HAP-1 (cell line): ENCODE measurements around the gene CRYBB1.

Experiments
- DNase-seq, 2 experiments: peaks; one replicate each; pipeline ENCODE4 v3.0.0-alpha.2; 2016 to 2020; ENCODE audit warnings: low spot score in 2 of 2
- H3K27me3 ChIP-seq: fragments of 250-450 bp; sonication (Bioruptor Pico); 2 replicates; pipeline ENCODE4 v1.5.1; 2020; ENCODE audit warnings: low read depth, mild to moderate bottlenecking, moderate library complexity
- H3K36me3 ChIP-seq: fragments of 250-450 bp; sonication (Bioruptor Pico); replicated peaks from 2 replicates; pipeline ENCODE4 v1.5.1; 2020; ENCODE audit warnings: mild to moderate bottlenecking
- H3K4me1 ChIP-seq: fragments of 250-450 bp; sonication (Bioruptor Pico); 2 replicates; pipeline ENCODE4 v1.5.1; 2020; ENCODE audit warnings: mild to moderate bottlenecking
- H3K4me3 ChIP-seq: fragments of 250-450 bp; sonication (Bioruptor Pico); 2 replicates; pipeline ENCODE4 v1.5.1; 2020; ENCODE audit warnings: mild to moderate bottlenecking, moderate library complexity
- H3K9me3 ChIP-seq: fragments of 250-450 bp; sonication (Bioruptor Pico); 2 replicates; pipeline ENCODE4 v1.5.1; 2020; ENCODE audit warnings: mild to moderate bottlenecking, moderate library complexity
- in situ Hi-C: fragments of 300-500 bp; cut with MboI; formaldehyde crosslinking; loops from 3 replicates; pipeline ENCODE4 v1.14.3; 2020; ENCODE audit warnings: low sequenced_read_pairs, inconsistent platforms, mixed read lengths

CRYBB1 gene

DNA sequence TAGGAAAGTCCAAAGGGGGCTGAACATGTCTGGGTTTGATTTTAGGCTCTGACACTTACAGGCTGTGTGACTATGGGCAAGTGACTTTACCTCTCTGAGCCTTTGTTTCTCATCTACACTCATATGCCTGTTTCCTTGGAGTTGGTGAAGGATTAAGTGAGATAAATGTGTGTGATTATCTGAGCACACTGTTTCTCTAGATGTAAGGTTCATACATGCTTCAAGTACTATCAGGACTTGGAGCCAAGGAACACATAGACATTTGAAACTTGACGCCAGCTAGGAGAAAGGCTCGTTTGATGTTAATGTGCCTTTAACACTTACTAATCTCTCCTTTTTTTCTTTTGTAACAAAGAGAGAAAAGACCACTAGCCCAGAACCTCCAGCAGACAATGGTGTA lies 9.7 kb downstream of the CRYBB1 start:
- H3K9me3 ChIP-seq = no peaks in the 10 kb centered on the region
- H3K4me3 ChIP-seq = no peak overlapping the region
- peaks cover 10% of the 10 kb centered on the region for H3K4me1 ChIP-seq
- in situ Hi-C loops = no loop called here
- no peaks in the 10 kb centered on the region for H3K36me3 ChIP-seq
- DNase-seq = peak; percentile 67 to 97
- peaks cover 50% of the 10 kb centered on the region for H3K27me3 ChIP-seq

DNA sequence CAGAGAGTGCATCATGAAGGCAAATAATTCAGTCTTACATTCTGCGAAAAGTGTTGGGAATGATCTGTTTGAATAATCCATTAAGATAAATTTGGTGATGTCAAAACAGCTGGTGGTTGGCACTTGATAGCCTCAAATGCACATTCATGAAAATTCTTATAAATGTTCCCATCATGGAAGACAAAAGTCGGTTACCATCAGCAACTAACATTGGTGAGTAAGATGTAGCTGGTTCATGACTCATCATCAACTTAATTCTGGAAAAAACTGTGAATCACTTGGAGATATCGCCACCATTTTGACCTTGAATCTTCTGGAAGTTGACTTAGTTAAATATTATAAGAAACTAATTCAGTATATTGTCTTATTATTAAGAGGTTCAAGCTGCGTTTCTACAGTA lies 11.2 kb downstream of the CRYBB1 start:
- peaks cover 10% of the 10 kb centered on the region for H3K4me1 ChIP-seq
- H3K4me3 ChIP-seq = no peak overlapping the region
- no peaks in the 10 kb centered on the region for H3K9me3 ChIP-seq
- no peak for DNase-seq
- no peaks in the 10 kb centered on the region for H3K36me3 ChIP-seq
- in situ Hi-C loops = no loop called here
- H3K27me3 ChIP-seq = peaks cover 41% of the 10 kb centered on the region

DNA sequence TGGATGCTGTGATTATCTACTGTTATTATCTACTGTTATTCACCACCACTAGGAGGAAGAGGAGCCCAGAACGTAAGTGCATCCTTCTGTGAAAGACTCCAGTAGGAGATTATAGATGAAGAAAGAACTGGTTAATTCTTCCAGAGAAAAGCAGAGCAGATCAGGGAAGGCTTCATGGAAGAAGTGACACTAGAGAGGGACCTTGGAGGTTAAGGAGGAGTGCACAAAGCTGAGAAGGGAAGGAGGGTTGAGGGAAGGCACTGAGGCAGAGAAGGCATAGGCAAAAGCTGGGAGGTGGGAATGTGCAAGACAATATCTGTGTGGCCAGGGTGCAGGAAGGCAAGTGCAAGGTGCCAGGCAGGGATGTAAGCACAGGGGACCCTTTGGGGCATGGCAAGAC lies 13.5 kb downstream of the CRYBB1 start:
- in situ Hi-C loops = no loop called here
- Histone ChIP-seq H3K27me3 (peaks cover 42% of the 10 kb centered on the region), H3K4me1 (peaks cover 10% of the 10 kb centered on the region), H3K4me3 (no peak overlapping the region), H3K9me3 (no peaks in the 10 kb centered on the region), H3K36me3 (no peaks in the 10 kb centered on the region)
- DNase-seq = no peak

DNA sequence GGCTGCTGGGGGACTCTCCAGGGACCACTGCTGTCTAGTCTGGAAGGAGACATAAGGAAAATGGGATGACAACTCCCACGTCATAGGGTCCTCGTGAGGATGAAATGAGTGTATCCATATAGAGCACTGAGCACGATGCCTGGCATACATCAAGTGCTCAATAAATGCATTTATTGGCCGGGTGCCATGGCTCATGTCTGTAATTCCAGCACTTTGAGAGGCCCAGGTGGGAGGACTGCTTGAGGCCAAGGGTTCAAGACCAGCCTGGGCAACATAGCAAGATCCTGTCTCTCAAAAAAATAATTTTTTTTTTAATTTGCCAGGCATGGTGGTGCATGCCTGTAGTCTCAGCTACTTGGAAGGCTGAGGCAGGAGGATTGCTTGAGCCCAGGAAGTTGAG lies 15.7 kb downstream of the CRYBB1 start:
- in situ Hi-C loops = no loop called here
- no peak overlapping the region for H3K4me3 ChIP-seq
- DNase-seq = no peak
- H3K36me3 ChIP-seq = no peaks in the 10 kb centered on the region
- no peaks in the 10 kb centered on the region for H3K9me3 ChIP-seq
- H3K4me1 ChIP-seq = no peaks in the 10 kb centered on the region
- peaks cover 52% of the 10 kb centered on the region for H3K27me3 ChIP-seq

DNA sequence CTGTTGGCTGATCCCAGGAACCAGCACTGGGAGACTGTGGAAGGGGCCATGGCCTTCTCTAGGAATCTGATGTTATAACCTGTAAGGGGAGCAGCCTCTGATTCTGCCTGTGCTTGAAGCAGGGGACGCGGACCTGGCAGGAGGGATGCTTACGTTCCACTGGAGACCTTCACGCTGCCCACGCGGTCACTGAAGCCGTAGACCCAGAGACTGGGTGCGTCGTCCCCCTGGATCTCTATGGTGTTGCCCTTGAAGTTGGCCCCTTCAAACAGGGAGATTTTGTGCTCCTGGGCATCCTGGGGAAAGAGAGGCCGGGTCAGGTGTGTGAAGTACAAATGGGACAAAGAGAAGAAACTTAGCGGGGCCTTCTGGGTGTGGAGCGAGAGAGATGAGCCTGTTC lies 16.1 kb downstream of the CRYBB1 start:
- Histone ChIP-seq H3K9me3 (no peaks in the 10 kb centered on the region), H3K4me3 (no peak overlapping the region), H3K36me3 (no peaks in the 10 kb centered on the region), H3K27me3 (peaks cover 52% of the 10 kb centered on the region), H3K4me1 (no peaks in the 10 kb centered on the region)
- in situ Hi-C loops = no loop called here
- no peak for DNase-seq

DNA sequence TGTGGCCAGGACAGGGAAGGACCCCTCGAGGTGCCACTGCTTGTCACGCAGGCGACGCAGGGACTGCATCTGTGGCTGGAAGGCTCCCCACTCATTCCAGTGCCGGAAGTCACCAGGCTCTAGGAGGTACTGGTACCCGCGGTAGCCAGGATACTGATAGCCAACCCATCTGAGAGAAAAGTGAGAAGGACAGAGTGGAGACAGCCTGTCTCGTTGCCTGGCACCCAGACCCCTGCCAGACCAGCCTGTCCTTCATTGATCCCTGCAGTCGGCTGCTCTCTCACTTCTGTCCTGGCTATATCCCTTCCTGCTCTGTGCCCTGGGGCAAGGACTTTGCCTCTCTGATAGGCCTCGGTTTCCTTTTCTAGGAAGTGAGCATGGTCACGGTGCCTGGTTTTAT lies 18.3 kb downstream of the CRYBB1 start:
- in situ Hi-C loops = no loop called here
- Histone ChIP-seq H3K4me3 (no peak overlapping the region), H3K4me1 (no peaks in the 10 kb centered on the region), H3K27me3 (peaks cover 63% of the 10 kb centered on the region), H3K36me3 (no peaks in the 10 kb centered on the region), H3K9me3 (no peaks in the 10 kb centered on the region)
- DNase-seq = no peak

DNA sequence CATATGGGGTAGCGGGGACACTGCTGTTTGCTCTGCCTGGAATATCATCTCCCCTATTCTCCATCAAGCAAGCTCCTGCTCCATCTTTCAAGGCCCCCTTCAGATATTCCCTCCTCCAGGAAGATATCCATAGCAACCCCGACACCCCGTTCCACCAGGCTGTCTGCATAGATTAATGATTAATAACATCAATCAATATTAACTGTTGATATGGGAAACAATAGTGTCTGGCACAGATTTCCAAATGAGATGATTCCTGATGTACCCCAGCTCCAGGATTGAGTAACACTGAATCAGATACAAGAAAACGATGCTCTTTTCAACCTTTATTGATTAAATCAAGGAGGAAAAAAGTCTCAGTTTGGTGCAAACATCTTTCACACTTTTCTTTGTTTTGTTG lies 20.3 kb downstream of the CRYBB1 start:
- Histone ChIP-seq H3K27me3 (peaks cover 71% of the 10 kb centered on the region), H3K4me1 (no peaks in the 10 kb centered on the region), H3K9me3 (no peaks in the 10 kb centered on the region), H3K4me3 (no peak overlapping the region), H3K36me3 (no peaks in the 10 kb centered on the region)
- no peak for DNase-seq
- in situ Hi-C loops = no loop called here

DNA sequence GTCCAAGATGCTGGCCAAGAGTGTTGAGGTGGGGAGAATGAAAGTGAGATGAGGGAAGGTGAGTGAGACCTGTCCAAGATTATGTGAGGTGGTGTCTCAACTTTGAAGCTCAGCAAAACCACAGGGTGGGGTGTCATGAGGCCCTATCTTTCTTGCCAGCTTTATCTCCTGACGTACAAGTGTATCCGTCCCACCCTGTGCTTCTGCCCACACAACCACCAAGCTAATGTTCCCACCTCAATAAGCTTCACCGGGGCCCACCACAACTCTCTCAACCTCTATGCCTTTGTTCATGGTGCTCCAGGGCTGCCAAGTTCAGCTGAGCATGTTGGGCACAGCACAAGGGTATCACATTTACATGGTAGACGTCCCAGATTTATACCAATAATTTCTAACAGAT lies 20.8 kb downstream of the CRYBB1 start:
- no peak for DNase-seq
- in situ Hi-C loops = no loop called here
- H3K27me3 ChIP-seq = peaks cover 69% of the 10 kb centered on the region
- no peaks in the 10 kb centered on the region for H3K9me3 ChIP-seq
- H3K4me1 ChIP-seq = no peaks in the 10 kb centered on the region
- no peak overlapping the region for H3K4me3 ChIP-seq
- no peaks in the 10 kb centered on the region for H3K36me3 ChIP-seq

DNA sequence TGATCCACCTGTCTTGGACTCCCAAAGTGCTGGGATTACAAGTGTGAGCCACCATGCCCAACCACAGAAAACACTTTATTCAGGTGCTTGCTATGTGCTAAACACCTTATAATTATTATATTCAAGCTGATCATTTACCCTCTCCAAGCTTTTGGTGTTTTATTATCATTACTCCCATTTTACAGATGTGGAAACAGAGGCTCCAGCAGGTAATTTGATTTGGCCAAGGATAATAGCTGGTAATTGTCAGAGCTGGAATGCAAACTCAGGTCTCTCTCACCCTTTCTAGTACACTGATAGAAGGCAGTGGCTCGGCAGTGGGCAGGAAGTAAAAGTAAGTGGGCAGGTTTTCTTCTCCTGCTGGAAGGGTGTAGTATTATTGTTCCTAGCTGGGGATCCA lies 24.1 kb downstream of the CRYBB1 start:
- H3K4me1 ChIP-seq = peaks cover 7% of the 10 kb centered on the region
- in situ Hi-C loops = no loop called here
- DNase-seq = no peak
- H3K4me3 ChIP-seq = no peak overlapping the region
- H3K27me3 ChIP-seq = peaks cover 40% of the 10 kb centered on the region
- H3K9me3 ChIP-seq = no peaks in the 10 kb centered on the region
- H3K36me3 ChIP-seq = no peaks in the 10 kb centered on the region

DNA sequence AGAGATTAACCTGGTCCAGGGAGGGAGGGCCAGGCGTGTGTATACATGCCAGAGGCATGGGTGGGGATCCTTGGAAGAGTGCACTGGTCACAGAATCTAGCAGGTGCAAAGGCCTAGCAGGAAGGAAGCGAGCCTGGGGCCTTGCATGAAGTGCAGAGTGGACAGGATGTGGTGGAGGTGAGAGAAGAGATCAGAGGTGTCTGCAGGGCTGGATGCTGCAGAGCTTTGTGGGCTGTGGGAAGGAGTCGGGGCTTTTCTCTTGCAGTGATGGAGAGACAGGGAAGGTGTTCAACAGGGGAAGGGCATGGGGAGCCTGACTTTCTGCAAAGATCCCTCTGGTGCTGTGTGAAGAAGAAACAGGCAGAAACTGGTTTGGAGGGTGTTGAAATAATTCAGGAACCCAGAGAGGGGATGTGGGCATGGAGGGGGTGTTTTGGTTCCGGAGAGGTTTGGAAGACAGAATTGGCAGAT lies 25.4 kb downstream of the CRYBB1 start:
- H3K4me1 ChIP-seq = peaks cover 7% of the 10 kb centered on the region
- 0 out of 2 replicates have a peak, but pooled peaks cover 3% of the 10 kb centered on the region for H3K9me3 ChIP-seq
- no peak overlapping the region for H3K4me3 ChIP-seq
- in situ Hi-C loops = no loop called here
- peaks cover 30% of the 10 kb centered on the region for H3K27me3 ChIP-seq
- no peaks in the 10 kb centered on the region for H3K36me3 ChIP-seq
- no peak for DNase-seq

DNA sequence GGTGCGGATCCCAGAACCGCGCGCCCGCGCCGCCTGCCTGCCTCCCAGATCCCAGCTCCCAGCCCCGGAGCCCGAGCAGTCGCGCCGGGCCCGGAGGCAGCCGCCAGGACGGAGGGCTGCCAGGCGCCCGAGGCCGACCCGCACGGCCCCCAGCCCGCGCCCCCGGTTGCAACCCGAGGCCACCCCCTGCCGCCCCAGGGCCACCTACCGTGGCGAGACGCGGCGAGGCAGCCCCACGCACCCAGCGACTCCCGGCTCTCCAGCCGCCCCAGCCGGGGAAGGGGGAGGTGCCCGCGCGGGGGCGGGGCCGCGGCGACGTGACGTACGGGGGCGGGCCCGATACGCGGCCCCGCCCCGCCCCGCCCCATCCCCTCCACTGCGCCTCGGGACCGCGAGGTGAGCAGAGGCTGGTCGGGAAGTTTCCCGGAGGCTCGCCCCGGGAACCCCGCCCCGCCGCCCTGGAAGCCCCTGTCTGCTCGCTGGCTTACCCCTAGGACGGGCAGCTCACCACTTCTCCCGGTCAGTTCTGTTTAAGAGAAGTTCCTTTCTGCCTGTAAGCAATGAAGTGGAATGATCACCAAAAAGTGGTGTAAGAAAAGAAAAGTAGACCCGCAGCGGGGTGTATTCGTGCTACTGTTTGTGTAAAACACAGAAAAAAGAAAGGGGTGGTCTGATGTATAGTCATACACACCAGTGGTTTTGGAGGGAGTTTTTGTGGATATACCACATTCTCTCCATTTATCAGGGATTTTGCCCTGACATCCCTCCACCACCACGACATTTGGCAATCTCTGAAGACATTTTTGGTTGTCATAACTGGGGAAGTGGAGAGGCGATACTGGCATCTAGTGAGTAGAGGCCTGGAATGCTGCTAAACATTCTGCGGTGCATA lies 27.7 kb downstream of the CRYBB1 start, which contains the start of gene TPST2:
Gene TPST2 (minus strand): TSS at position 288 of the 892 bp plus-strand sequence. CDS start 48,502 bp downstream, outside the sequence.
- Histone ChIP-seq H3K27me3 (peaks cover 14% of the 10 kb centered on the region), H3K4me3 (peak within 1 kb of the TSS; percentile 63), H3K9me3 (0 out of 2 replicates have a peak, but pooled peaks cover 3% of the 10 kb centered on the region), H3K36me3 (no peaks in the 10 kb centered on the region), H3K4me1 (peaks cover 7% of the 10 kb centered on the region)
- in situ Hi-C loops = no loop called here
- DNase-seq = peak; percentile 50 to 83

DNA sequence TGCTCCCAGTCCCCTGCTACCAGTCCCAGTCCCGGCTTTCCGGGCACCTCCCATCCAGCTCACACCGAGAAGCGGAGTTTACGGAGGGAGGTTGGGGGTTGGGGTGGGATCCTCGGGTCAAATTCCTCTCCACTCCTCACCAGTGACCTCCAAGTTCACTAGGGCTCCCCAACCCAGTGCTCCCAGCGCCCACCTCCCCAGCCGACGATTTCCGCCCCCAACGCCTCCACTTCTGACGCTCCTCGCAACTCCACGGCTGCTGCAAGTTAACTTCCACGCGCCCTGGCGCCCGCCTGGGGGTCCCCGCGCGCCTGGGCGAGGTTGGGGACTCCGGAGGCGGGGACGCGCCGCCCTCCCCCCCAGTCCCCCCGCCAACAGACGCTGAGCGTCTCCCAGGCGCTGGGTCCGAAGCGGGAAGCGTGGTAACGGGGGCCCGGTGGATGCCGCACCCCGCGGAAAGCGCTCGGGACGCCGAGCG lies 28.4 kb downstream of the CRYBB1 start:
- no peaks in the 10 kb centered on the region for H3K36me3 ChIP-seq
- peaks cover 7% of the 10 kb centered on the region for H3K4me1 ChIP-seq
- peaks cover 10% of the 10 kb centered on the region for H3K27me3 ChIP-seq
- peak in 1 of 2 experiments; percentile 61 for DNase-seq
- peak overlapping the region; percentile 63 for H3K4me3 ChIP-seq
- 0 out of 2 replicates have a peak, but pooled peaks cover 3% of the 10 kb centered on the region for H3K9me3 ChIP-seq
- in situ Hi-C loops = no loop called here

DNA sequence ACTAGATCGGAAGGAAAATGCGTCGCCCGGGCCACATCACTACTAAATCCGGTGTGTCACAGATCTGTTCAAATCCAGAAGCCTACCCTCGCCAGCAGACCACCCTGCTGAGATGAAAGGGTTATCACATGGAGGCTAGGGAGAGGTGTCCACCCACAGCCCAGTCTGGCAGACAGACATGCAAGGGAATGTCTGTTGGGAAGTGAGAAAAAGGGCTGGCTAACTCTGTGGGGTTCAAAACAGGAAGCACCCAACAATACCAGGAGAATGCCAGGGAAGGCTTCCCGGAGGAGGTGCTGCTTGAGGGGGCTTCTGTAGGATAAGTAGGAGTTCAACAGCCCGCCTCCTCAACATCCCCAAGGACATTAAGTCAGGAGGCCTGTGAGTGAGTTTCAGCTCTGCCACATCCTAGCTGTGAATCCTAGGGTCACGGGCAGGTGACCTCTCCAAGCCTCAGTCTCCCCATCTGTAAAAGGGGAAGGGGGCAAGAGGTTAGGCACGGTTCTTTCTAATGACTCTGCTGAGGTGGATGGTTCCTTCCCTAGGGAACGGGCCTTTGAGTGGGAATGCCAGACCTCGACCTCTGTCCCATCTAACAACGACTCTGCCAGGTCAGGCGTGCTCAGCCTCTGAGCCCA lies 29.0 kb downstream of the CRYBB1 start:
- no peaks in the 10 kb centered on the region for H3K36me3 ChIP-seq
- peak overlapping the region; percentile 63 for H3K4me3 ChIP-seq
- 0 out of 2 replicates have a peak, but pooled peaks cover 3% of the 10 kb centered on the region for H3K9me3 ChIP-seq
- in situ Hi-C loops = no loop called here
- H3K4me1 ChIP-seq = peaks cover 7% of the 10 kb centered on the region
- peaks cover 8% of the 10 kb centered on the region for H3K27me3 ChIP-seq
- no peak for DNase-seq
